LoVo (cell line): ENCODE data around the gene ARHGEF28.

ENCODE experiments used
- DNase-seq: peaks from one replicate; pipeline ENCODE4 v3.0.0-alpha.2; 2016; ENCODE audit warnings: low spot score

The ARHGEF28 gene

DNA sequence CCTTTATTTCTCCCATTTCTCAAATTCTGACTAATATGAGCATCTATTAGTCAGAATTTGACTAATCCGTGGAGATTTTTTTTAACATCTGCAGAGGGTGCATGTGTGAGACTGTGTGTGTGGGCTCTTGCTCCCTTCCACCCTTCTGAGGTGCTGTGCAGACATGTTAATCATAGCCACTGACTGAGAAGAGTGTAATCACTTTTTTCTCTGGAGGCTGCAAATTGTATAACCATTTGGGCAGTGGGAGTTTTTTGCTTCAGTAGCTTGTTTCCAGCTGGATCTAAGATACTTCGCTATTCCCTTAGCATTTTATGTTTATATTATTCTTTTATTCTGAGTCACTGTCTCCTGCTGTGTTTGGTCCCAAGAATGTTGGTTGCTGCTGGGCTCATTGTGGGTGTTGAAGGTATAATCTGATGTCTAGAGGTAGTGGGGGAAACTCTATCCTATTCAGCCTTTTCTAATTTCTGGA lies 66.2 kb downstream of the ARHGEF28 start:
- DNase-seq = no peak

- no peak for DNase-seq
Observed at GRCh38 chr5:73692981-73693380, 67.0 kb downstream of the ARHGEF28 start.

DNA sequence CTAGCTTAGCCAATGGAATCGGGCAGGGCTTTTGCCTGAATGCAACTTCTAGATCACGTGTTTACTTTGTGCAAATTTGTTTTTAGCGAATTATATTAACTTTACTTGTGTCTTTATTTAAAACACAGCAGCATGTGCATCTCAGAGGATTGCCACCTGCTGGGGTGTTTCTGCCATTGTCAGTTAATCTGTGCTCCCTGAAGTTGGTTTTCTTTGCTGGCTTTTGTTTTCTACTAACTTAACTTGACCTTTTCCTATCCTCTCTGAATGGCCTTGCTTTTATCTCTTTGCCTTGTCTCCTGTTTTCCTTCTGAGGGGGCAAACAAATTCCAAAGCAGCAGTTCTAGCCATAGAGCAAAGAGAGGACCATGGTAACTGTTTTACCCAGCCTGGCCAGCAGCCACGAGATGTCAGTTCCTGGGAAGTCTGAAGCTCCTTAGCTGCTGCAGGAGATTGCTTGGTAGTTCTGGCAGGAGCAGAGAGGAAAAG lies 67.6 kb downstream of the ARHGEF28 start:
- no peak for DNase-seq

GRCh38 chr5:73694089-73694488 lies 68.1 kb downstream of the ARHGEF28 start:
- no peak for DNase-seq

- DNase-seq = no peak
Observed at GRCh38 chr5:73698011-73698410, 72.0 kb downstream of the ARHGEF28 start.

DNA sequence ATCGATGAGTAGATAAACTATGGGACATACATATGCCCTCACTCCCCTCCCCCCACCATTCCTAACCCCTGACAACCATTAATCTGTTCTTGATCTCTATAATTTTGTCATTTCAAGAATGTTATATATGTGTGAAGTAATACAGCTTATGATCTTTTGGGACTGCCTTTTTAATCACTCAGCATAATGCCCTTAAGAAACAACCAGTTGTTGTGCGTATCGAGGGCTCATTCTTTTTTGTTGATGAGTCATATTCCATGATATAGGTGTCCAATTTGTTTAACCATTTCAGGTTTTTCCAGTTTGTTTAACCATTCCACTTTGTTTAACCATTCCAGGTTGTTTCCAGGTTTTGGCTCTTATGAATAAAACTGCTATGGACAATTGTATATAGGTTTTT lies 75.6 kb downstream of the ARHGEF28 start:
- DNase-seq = peak; percentile 36

- DNase-seq = no peak
Observed at GRCh38 chr5:73702534-73702933, 76.5 kb downstream of the ARHGEF28 start.

- no peak for DNase-seq
Observed at GRCh38 chr5:73702951-73703350, 77.0 kb downstream of the ARHGEF28 start.

DNA sequence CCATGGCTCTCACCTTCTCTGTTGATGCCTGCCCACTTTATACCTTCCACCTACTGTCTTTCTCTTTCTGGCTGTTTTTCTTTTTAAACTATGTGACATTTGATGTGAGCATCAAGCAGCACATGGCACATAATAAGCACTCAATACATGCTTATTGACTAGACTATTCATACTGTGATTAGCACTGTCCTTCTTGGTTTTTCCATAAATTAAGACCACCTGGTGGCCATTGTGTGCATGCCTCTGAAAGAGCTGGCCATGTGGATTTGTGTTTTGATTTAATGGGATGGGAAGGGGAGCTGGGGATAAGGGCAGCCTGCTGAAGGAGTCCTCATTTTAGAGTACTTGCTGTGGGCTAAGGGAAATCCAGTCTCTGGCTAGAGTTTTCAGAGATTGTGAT lies 79.4 kb downstream of the ARHGEF28 start:
- DNase-seq = no peak

DNA sequence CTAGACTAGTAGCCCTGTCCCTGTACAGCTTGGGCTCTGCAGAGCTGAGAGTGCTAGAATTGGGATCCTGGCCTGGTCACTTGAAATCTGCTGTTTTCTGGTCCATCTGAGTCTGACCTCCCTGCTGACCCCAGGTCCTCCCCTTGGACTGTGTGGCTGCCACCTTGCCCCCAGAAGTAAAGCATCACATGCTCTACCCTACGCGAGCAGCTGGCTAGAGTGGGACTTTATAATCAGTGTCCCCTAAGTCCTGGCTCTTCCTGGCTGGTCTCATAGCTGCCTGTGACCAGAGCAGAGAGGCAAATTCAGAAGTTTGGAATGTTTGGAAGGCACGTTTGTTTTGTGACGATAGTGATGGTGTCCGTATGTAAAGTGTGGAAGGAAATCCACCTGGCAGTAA lies 81.0 kb downstream of the ARHGEF28 start:
- DNase-seq = no peak

DNA sequence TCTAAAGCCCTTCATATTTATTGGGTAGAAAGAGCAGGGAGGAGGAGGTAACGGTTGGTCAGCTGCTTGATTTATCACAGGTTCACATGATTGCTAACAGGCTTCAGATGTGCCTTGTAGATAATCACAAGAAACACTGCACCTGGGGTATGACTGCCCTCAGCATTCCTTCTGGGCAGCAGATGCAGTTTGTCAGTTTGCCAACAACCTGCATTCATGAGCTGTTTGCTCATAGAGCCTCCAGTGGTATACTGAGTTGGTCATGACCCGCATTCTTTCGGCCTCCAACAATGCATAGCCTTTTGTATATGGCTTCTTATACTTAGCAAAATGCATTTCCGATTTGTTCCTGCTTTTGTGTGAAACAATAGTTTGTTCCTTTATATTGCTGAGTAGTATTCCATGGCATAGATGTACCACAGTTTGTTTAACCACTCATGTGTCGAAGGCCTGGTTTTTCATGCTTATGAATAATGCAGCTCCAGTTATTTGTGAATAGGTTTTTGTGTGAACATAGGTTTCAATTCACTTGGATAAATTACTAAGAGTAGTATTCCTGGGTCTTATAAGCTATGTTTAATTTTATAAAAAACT lies 83.6 kb downstream of the ARHGEF28 start:
- no peak for DNase-seq

GRCh38 chr5:73716284-73716808 lies 90.3 kb downstream of the ARHGEF28 start:
- DNase-seq = no peak

DNA sequence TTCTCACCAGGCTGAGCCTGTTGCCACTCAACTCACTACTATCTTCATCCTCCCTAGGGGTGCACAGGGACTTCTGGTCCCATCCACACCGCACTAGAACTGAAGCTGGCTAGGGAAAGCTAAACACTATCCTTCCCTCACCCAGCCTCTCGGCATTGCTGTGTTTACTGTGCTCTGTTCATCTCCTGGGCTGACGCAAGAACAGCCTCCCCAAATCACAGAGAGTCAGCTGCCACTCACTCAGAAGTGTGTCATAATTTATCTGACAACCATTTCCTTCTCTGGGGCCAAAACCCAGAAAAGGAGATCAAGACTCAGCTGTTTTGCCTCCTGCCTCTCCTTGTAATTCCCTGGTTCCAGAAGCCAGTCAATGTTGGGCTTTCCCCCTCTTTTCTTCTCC lies 92.8 kb downstream of the ARHGEF28 start:
- no peak for DNase-seq

DNA sequence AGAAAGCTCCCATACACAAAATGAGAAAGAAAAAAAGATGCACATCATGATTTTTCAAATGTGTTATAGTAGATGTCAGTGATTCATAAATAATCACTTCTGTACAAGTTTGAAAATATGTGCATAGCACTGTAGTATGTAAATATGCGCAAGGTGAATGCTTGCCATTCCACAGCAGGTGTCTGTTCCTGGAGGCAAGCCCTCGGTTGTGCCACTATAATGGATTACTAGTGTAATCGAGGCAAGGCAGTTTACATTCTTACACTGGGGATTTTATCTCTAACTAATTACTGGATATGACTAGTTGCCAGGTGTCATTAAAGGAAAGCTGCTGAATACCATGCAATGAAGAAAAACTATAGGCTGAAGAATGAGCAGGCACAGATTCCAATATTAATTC lies 93.6 kb downstream of the ARHGEF28 start:
- DNase-seq = no peak

DNA sequence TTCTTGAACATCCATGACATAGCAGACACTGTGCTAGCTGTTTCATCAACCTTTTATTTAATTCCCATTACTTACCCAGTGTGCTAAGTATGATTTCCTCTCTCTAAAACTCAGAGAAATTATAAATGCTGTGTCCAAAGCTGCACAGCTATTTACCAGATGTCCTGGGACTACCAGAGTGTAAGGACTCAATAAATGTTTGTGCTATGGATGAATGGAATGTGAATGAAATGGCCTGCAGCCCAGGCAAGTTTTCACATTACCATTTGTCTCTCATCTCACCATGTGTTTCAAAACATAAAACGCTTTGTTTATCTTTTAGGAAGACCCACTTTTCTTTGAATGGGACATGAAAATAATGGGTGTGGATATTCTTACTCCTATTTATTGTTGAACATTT lies 96.2 kb downstream of the ARHGEF28 start:
- no peak for DNase-seq

- no peak for DNase-seq
Observed at GRCh38 chr5:73726071-73726470, 100.1 kb downstream of the ARHGEF28 start.

- no peak for DNase-seq
Observed at GRCh38 chr5:73726606-73727231, 100.7 kb downstream of the ARHGEF28 start.

- no peak for DNase-seq
Observed at GRCh38 chr5:73727470-73727869, 101.5 kb downstream of the ARHGEF28 start.

- no peak for DNase-seq
Observed at GRCh38 chr5:73728493-73729273, 102.7 kb downstream of the ARHGEF28 start.

DNA sequence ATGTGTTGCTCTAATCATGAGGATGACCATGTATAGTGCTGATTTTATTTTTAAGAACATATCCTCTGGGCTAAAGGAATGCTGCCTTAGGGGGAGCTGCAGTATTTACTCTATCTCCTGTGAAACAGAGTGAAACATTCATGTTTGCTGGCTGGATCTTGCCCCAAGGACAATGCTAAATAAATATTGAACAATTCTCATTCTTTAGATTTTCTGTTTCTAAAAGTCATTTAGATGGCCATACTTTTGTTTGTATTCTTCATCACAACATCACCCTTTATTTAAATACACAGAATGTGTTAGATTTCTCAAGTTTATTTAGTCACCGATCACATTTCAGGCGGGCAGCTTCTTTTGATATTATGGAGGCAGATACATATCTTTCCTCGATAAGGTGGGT lies 103.3 kb downstream of the ARHGEF28 start:
- no peak for DNase-seq

GRCh38 chr5:73732045-73732444 lies 106.0 kb downstream of the ARHGEF28 start:
- no peak for DNase-seq

DNA sequence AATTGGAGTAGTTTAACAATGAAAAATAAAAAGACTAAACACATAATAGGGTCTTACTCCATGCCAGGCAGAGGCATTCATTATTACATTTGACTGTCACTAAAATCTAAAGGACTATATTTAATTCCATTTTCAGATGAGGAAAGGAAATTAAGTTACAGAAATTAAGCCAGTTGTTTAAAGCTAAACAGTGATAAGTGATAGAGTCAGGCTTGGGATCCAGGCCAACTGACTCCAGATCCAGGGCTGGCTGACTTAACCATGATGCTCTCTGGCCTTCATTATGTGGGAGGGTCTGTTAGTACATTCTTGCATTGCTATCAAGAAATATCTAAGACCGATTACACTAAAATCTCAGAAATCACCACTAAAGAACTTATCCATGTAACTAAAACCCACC lies 107.2 kb downstream of the ARHGEF28 start:
- no peak for DNase-seq
